ENCODE data around the gene ALDH3A1.

Gene ALDH3A1

GRCh38 chr17:19759568-19760549, 11.8 kb upstream of the ALDH3A1 start:
- DNase-seq = no peak

DNA sequence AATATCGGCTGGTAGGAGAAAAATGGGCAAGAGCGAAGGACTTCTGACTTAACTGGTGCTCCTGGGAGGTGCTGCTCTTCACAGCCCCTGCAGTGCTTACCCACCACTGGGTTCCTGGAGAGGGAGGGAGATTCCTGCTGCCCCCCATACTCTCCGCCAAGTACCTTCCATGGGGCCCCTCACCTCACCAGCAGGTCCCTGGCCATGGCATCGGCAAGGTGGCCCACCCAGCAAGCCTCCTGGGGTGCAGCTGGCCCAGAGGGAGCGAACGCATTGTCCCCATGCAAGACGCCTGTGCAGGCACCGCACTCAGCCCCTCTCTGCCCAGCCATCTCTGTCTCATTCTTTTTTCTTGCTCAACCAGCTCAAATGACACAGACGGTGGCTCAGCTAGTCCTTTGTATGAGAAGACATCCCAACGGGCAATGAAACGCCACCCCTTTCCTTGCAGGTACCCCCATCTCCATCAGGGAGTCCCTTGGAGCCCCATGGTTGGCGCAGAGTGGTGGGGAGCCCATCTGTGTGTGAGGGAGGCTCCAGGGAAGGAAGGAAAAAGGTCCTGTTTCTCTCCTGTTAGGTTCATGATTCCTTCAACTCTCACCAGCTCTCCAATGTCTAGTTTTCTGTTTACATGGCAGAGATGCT, 9.6 kb upstream of the ALDH3A1 start:
- no peak for DNase-seq

DNA sequence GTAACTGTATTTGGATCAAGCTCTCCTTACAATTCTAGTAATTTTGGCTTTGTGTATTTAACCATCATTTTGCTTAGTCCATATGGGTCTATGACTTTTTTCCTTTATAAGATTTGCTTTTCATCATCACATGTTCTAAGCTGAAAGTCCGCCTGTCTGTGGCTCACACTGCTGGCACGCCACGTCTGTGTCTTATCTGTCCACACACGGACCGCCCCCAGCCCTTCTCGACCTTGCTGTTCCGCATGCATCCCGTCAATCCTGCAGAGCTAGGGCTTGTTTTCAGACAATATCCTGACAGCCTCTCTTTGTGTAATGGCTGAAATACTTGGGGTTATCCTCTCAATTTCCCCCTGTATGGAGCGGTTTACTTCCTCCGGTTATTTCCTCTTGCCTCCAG, 8.4 kb upstream of the ALDH3A1 start:
- DNase-seq = no peak

GRCh38 chr17:19755821-19756510, 7.9 kb upstream of the ALDH3A1 start:
- DNase-seq = no peak

DNA sequence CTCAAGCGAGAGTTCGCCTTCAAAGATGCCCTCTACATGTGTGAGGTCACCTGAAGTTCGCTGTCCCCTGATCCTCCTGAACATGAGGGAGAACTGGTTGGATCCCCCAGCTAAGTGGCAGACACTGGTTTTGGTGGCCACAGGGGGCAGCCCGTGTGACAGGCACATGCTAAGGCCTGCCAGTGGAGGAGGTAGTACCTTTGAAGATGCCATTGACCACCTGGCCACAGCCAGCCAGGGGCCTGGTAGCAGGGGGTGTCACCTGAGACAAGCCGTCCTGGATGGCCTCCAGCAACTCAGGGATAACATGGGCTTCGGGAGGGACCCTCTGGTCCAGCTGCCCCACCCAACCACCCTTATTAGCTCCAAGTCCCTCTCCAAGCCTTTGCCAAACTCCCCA, 7.3 kb upstream of the ALDH3A1 start:
- no peak for DNase-seq

- peak; percentile 56 for DNase-seq
These were observed 5.8 kb upstream of the ALDH3A1 start for GRCh38 chr17:19753661-19754463.

- peak; percentile 43 for DNase-seq
These were observed 5.0 kb upstream of the ALDH3A1 start for GRCh38 chr17:19753051-19753509.

GRCh38 chr17:19752216-19753050, 4.3 kb upstream of the ALDH3A1 start:
- peak; percentile 30 for DNase-seq

- DNase-seq = peak; percentile 45
These were observed 2.7 kb upstream of the ALDH3A1 start for GRCh38 chr17:19750835-19751234.

- DNase-seq = no peak
These were observed 2.0 kb upstream of the ALDH3A1 start for GRCh38 chr17:19750020-19750572.

DNA sequence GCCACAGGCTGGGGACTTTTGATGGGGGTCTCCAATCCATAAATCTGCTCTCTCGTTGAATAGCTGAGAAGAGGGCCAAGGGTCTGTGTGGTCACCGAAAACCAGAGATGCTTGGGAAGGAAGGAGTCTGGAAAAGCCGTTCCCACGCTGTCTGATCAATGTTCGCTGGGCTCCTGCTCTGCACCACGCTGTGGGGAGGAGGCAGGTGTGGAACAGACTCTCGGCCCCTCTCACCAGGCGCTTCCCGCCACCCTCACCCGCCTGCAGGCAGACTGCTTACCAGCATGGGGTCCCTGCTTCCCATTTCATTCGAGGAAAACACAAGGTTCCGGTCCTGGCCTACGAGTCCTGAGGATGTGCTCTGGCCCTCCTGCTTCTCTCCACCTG, 702 bp upstream of the ALDH3A1 start:
- no peak for DNase-seq

DNA sequence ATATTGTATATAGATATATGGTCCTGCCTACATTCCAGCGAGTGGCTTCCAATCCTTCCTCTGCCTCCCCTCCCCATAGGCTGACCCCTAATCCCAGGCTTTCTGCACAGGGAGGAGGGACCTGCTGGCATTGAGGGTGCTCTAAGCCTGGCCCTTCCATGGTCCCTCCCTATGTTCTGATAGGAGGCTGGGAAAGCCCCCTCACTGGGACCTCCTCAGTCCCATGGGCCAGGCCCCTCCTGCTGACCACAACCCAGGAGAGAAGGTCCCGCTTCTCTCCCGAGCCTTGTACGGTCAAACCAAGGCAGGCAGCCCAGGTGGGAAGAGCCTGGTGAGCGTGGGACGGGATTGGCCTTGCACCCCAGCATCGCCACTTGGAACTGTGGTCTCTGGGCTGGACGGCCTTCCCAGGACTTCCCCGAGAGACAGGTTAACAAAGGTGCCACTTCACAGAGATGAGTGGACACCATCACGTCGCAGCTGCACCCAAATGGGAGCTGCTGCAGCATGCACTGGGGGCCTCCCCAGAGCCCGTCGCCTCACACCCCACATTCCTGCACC, 859 bp downstream of the ALDH3A1 start:
- no peak for DNase-seq

DNA sequence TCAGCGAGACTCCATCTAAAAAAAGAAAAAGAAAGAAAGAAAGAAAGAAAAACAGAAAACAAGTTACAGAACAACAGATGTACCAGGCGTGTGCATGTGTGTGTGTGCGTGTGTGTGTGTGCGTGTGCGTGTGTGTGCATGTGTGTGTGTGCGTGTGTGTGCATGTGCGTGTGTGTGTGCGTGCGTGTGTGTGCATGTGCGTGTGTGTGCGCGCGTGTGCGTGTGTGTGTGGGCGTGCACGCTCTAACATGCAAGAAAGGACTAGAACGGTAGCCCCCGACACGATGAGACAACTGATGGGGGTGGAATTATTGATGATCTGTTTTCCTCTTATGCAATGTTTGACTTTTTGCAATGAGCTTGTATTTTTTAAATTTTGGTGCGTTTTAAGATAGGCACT, 1.6 kb downstream of the ALDH3A1 start:
- DNase-seq = no peak

DNA sequence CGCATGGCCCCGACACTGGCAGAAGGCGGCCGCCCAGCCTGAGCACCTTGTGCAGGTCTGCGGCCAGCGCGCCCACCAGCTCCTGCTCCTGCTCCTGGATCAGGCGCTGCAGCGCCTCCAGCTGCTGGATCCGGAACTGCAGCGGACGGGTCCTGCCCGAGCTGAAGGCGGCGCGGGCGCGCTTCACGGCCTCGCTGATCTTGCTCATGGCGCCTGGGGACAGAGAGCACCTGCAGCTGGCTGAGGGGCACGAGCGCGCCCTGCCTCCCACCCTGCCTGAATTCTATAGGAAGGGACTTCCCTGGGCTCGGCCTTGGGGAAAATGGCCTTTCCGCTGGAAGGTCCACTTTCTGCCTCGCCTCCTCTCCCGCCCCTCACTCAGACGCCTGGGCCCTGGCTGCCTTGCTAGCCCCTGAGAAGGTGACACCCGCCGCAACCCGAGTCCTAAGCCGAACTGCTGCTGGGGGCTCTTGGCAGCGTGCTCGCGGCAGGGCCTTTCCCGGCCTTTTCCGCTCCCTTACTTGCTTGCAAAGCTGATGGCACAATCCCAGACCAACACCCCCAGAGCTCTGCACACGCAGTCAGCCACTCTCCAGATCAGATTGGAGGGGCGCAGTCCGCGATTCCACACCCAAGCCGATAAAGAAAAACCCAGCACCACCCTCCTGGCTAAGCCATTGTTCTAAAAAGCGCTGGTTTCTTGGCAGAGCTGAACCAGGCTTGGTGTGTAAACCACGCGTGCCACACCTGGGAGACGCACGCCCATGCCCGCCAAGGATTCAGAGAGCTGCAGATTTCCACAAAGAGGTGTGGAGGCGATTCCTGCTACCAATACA, 3.0 kb downstream of the ALDH3A1 start:
- peak; percentile 93 for DNase-seq

- no peak for DNase-seq
These were observed 3.6 kb downstream of the ALDH3A1 start for GRCh38 chr17:19744492-19744891.

GRCh38 chr17:19743101-19744100, 4.7 kb downstream of the ALDH3A1 start:
- no peak for DNase-seq

DNA sequence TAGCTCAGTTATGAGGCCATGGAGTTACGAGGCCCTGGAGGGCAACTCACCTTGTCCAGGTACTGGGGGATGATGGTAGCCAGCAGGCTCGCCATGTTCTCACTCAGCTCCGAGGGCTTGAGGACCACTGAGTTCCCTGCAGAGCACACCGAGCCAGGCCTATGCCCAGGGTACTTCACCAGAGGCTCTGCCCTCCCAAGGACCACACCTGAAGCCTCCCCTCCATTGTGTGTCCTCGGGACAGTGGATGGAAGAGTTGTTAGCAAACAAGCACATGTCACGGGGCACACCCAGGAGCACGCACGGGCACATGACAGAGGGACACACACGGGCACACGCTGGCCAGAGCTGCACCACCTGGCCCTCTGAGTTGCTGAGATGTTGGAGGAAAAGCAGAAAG, 5.6 kb downstream of the ALDH3A1 start:
- no peak for DNase-seq

DNA sequence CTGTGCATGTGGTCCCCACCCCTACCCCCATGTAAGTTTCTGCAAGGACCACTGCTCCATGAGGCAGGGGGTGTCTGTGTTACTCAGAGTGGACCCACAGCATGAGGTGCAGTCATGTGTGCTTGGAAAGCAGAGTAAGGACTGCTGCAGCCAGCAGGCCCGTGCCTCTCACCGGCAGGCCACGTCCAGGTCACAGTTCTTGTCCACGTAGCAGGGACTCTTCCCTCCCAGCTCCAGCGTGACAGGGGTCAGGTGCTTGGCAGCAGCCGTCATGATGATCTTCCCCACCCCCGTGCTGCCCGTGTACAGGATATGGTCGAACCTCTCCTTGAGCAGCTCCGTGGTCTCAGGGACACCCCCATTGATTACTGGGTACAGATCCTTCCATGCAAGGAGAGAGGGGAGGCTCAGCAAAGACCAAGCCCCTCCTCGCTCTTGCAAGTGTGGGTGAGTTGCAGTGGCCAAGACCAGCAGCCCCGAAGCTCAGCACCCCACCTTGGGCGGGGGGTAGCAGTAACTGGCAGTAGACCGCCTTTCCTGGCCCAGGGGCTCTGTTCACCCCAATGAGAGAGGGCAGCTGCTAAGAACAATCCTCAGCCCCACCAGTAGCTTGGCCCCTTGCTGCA, 6.2 kb downstream of the ALDH3A1 start:
- DNase-seq = no peak
